GM23248 (cell line): Measurements from ENCODE around the gene KCND3.

ENCODE experiments used
- EZH2 ChIP-seq: fragments of 200-600 bp; sonication (generic); IDR thresholded peaks from 2 replicates; pipeline ENCODE4 v1.6.1; 2018; ENCODE audit warnings: antibody characterized with exemption, mild to moderate bottlenecking; ENCODE audit not compliant: insufficient read depth, poor library complexity, severe bottlenecking
- EZH2phosphoT487 ChIP-seq: fragments of 200-600 bp; sonication (generic); IDR thresholded peaks from 2 replicates; pipeline ENCODE4 v1.6.1; 2018; ENCODE audit warnings: antibody characterized with exemption, moderate library complexity, mild to moderate bottlenecking, low read depth; ENCODE audit not compliant: insufficient read depth

DNA sequence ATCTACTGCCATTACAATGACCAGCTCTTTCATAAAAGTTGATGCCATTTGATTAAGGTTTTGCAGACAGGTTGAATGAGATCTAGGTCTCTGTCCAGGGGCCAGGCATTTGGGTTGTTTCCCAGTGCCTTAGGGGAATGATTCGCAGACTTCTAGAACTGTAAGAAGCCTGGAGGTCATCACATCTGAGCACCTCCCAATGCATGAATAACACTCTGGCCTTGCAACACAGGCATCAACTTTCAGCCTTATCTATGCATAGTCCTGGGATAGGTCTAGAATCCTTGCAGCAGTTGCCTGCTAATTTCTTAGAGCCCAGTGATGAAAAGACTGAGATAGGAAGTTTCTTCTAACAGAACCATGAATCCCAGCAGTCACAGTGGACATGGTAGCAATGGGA is 44.8 kb upstream of the KCND3 start:
- TF ChIP-seq EZH2: no peak
- TF ChIP-seq EZH2phosphoT487: no peak
